CD4-positive, alpha-beta T cell treated with Interferon gamma for 1 hour (primary cell): ENCODE results near the gene TRPT1.
"Not testable (repeated sequence)": the region's sequence is repeated elsewhere in the genome, so short reads cannot be mapped to it uniquely, and the experiment has no call there.

Experiments used
- DNase-seq: peaks from one replicate; pipeline ENCODE4 v3.0.0-alpha.2; 2020

The TRPT1 gene

DNA sequence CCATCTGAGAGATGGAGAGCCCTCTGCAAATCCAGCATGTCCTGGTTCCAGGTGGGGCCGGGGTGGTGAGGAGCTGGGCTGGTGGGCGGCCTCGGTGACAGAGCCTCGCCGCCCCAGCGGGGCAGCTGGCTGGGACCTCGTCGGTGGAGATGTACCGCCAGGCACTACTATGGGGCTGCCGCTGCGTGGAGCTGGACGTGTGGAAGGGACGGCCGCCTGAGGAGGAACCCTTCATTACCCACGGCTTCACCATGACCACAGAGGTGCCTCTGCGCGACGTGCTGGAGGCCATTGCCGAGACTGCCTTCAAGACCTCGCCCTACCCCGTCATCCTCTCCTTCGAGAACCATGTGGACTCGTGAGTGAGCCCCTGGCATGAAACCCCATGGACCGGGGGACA is 32.4 kb upstream of the TRPT1 start:
- no peak for DNase-seq

DNA sequence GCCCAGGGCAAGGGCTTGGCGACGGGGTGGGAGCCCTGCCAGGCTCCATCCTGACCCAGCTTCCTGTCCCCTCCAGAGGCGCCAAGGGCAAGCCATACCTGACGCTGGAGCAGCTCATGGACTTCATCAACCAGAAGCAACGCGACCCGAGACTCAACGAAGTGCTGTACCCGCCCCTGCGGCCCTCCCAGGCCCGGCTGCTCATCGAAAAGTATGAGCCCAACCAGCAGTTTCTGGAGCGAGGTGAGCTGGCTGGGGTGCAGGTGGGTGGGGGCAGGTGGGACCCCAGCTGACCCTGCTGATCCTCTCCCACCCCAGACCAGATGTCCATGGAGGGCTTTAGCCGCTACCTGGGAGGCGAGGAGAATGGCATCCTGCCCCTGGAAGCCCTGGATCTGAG is 30.3 kb upstream of the TRPT1 start:
- DNase-seq, result no peak

DNA sequence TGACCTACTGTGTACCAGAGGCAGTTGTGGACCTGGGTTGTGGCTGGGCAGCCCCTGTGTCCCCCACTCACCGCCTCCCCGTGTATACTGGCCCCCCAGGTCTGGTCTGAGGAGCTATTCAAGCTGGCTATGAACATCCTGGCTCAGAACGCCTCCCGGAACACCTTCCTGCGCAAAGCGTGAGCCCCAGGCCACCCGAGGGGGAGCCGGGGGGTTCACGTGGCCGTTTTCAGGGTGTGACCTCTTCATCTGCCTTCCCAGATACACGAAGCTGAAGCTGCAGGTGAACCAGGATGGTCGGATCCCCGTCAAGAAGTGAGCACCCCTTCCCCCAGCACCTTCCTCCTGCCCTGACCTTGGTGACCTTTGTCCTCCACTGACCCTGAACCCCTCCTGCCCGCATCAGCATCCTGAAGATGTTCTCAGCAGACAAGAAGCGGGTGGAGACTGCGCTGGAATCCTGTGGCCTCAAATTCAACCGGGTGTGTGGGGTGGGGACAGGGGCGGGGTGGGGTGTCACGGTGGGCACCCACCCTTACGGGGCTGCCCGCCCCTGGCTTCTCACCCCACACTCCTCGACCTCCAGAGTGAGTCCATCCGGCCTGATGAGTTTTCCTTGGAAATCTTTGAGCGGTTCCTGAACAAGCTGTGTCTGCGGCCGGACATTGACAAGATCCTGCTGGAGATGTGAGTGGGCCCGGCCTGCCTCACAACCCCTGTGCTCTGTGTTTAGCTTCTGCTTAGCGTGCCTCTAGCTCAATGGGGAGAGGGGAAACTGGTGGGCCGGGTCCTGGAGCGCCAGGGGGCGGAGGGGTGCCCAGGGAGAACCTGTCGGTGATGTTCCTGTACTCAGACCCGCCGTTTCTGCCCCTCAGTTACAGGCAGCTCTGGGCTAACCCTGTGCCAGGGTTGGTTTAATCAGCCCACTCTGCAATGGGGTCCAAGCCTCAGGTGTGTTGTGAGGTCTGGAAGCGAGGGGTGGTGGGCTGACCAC is 29.4 kb upstream of the TRPT1 start:
- no peak for DNase-seq

DNA sequence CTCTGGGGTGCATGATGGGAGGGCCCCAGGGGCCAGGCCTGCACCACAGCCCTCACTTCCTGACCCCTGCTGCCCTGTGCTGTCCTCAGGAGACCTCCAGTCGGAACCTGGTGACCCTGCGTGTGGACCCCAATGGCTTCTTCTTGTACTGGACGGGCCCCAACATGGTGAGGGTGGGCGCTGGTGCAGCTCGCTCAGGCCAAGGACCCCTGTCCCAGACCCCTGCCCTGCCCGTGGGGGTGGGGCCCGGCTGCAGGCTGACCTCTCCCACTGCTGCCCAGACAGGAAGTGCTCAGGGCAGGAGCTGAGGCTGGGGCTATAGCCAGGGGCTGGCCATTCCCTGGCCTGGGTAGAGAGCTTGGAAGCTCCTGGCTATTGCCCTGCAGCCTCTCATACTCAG is 28.3 kb upstream of the TRPT1 start:
- DNase-seq, result no peak

DNA sequence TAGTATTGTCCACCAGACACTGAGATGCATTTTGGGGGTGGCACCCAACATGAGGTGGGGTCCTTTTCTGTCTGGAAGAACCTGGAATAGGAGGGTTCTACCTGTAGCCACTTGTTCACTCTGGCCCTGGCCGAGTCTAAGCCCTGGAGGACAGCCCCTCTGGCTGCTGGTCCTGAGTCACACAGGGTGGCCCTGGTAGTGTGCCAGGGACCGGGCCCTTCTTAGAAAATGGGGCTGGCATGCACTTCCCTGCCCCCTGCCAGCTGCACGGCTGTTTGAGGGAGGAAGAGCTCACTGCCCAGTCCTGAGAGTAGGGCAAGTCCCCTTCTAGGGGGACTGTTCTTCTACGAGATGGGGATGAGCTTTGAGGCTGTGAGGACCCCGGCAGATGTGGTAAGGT is 27.5 kb upstream of the TRPT1 start:
- DNase-seq, result no peak

DNA sequence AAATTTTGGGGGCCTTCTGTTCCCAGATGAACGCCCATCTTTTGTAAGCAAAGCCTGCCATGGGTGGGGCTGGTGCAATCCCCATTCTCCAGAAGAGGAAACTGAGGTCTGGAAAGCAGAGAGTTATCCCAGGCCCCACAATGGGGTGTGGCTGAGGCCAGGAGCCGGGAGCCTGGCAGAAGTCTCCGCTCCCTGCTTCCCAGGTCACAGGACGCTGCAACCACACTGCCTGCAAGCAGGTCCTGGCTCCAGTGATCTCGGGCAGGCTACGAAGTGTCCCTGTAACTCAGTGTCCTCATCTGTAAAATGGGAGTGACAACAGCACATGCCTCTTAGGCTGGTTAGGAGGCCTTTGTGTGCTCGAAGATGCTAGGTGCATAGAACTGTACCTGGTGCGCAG is 27.1 kb upstream of the TRPT1 start:
- DNase-seq, result no peak

DNA sequence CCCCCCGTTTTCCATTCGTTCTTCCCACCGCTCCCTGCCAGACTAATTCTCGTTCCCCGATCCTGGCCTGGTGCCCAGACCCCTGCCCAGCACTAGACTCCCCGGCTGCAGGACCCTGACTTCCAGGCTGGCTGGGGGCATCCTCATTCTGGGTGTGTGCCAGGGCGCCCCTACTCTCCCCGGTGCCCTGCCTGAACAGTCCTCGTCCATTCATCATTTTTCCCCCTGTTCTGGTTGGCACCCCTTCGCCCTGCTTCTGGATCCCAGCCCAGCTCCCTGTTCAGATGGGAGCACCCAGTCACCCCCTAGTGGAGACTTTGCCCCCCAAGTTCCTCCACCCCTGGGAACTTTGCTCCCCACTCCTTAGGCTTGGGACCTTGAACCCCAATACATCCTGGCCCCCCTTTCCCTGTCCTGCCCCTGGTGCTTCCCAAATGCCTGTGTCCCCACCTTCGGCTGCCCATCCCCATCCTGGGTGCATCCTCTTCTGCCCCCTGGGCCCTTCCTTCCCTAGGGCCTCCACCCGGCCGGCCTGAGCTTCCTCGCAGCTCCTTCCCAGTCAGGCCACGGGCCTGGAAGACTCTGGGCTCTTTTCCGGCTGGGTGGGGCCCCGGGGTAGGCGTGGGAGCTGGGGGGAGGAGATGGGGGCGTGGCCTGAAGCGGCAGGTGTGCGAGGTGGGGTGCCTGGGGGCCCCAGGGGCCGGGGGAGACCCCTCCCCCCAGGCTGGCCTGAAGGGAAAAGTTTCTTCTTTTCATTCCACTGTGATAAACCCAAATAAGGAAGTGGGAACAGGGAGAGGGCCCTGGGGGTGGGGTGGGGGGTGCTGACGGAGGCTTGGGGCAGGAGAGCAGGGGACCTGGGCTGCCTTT is 26.3 kb upstream of the TRPT1 start:
- DNase-seq, result no peak

DNA sequence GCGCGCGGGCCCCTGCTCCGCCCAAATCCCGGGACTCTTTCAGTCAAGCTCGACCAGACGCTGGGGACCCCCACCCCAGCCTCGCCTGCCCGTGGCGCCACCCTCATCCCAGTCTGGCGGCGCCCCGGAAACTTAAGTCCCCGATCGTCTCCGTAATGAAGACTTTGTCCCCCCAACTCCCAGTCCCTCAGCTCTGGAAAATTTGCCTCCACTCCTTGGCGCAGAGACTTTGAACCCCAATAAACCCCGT is 25.7 kb upstream of the TRPT1 start:
- DNase-seq, result no peak

DNA sequence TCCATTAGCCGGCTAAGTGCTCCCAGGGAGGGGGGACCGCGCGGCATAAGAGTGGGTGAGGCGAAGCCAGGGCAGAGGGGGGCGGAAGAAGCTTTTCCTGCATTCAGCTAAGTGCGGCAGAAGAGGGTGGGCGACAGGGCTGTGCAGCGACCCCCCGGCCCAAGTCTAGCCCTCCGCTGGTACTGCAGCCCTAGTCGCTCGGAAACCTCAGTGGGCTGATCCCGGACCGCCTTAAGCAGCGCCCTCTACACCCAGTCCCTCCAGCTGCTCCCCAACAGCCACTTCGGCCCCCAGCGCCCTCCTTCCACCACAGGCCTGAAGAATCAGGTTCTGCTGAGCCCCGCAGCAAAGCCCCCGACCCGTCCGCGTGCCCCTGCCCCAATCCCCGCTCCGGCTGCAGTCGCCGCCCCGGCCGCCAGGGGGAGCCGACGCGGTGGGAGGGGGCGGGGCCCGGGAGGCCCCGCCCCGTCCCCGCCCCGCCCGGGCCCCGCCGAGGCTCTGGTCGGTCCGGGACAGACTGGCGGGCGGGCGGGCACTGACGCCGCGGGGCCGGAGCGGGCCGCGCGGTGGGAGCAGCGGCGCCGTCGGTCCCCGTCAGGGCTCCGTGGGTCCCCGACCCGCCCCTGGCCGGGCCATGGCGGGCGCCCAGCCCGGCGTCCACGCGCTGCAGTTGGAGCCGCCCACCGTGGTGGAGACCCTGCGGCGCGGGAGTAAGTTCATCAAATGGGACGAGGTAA is 25.2 kb upstream of the TRPT1 start, which contains the start of gene PLCB3:
TSS of gene PLCB3 (plus strand) at position 515 of the 737 bp plus-strand sequence. CDS start at position 635, 120 bp downstream.
- DNase-seq, result peak; percentile 62

DNA sequence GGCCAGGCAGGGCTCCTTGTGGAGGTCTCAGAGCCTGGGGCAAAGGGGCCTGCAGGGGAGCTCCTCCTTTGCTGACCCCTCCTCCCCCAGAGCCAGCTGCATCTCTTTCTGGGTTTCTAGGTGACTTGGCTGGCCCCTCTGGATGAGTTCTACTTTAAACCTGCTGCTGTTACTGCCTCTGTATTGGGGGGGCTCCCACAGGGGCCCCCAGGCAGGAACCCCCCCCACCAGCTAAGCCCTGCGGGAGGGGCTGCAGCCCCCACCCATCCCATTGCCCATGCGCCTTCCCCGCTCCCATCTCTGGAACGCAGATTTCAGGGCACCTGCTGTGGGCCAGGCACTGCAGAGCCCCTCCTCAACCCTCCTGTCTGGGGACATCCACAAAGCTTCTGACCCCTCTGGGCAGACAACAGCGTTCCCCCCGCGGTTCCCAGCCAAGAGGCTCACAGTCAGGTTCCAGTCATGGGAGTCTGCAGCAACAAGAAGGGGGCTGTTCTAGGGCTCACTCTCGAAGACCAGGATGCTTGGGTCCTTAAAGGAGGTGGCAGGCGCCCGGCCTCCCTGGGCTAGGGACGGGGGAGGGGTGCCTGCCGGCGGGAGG is 24.5 kb upstream of the TRPT1 start:
- DNase-seq, result no peak

DNA sequence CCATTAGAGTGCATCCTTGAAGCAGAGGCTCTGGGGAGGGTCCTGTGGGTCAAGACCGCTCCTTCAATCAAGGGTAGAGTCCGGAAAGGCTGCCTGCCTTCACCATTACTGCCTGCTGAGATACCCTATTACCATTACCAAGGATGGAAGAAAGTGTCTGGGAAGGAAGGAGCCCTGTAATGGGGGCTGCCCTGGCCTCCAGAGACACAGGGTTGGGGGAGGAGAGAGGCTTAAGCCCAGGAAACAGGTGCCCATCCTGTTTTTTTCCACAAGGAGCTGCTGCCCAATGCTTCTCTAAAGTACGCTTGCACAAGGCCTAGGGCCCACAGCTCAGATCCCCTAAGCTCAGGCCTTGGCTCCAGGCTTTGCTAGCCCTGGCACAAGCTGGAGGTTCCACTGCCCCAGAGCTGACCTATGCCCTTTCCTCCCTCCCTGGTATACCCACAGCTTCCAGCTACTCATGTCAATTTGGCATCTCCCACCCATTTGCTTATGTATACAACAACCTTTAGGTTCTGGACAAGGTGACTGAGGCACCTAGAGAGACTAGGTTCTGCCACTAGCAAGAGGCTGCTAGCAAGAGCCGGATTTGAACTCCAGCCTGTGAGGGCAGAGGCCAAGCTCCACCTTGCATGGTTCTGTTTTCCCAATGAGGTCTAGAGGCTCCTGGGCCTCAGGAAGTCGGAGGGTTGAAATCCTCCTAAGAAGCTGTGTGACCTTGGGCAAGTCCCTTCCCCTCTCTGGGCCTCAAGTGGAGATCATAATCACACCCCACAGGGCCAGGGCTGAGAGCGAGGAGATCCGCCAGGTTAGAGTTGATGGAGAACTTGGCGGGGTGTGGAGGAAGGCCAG is 23.8 kb upstream of the TRPT1 start:
- DNase-seq, result no peak

DNA sequence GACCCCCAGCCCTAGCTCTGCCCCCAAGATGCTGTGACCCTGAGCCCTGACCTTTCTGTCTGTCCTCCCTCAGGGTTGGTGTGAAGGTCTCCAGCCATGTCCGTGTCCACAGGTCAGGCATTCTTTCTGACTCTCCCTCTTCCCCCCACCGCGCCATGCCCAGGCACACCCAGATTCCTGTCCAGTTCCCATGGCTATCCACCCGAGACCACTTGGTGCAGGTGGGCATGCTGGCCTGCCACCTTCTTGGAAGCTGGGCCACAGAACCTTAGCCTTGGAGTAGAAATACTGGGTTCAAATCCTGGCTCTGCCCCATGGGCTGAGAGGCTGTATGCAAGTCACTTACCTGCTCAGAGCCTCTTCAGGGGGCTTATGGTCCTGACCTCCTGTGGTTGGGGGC is 23.1 kb upstream of the TRPT1 start:
- no peak for DNase-seq

DNA sequence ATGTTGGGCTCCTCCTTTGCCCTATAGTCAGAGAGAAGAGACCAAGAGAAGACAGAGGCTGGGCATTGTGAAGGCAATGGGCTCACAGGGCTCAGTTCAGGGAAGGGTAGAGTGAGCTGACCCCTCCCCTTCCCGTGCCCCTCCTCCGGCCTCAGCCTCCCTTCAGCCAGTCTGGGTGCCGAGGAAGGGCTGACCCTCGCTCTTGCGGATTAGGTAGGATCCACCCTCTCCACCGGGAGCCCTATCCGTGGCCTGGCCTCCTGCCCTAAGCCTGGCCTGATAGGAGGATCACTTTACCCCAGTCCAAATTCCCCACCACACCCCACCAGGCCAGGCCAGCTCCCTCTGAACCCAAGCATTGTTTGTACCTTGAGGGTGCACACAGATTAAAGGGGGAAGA is 22.6 kb upstream of the TRPT1 start:
- DNase-seq, result no peak

DNA sequence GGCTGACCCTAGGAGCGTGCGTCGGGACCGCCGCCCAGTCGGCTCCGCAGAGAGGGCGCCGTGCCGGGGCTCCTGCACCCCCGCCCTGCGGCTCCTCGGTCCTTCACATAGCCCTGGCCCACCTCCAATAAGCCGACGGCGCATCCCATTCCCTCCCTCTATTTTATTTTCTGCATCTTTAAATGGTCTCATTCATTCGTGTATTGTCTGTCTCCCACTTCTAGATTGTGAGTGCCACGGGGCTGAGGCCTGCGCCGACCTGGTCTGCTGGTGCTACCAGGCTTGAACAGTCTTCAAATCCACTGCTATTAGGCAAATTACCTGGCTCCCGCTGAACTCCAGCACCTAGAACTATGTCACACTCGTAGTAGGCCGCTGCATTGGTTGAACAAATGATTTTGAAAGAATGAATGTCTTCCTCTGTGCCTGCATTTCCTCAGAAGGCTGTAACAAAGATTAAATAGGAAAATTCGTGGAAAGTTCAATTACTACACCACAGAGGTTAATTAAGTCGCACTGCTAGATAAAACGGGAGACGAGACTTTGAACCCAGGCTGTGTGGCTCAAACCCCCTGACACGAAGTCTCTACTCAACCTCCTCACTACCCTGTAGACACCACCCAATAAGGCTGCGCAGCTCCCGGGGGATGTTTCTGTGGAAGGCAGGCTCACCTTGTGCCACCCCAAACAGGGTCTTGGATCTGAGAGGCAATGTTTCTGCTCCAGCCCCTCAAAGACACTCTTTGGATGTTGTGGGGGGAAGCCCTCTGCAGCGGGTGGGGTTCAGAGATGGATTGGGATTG is 21.9 kb upstream of the TRPT1 start:
- DNase-seq, result no peak

DNA sequence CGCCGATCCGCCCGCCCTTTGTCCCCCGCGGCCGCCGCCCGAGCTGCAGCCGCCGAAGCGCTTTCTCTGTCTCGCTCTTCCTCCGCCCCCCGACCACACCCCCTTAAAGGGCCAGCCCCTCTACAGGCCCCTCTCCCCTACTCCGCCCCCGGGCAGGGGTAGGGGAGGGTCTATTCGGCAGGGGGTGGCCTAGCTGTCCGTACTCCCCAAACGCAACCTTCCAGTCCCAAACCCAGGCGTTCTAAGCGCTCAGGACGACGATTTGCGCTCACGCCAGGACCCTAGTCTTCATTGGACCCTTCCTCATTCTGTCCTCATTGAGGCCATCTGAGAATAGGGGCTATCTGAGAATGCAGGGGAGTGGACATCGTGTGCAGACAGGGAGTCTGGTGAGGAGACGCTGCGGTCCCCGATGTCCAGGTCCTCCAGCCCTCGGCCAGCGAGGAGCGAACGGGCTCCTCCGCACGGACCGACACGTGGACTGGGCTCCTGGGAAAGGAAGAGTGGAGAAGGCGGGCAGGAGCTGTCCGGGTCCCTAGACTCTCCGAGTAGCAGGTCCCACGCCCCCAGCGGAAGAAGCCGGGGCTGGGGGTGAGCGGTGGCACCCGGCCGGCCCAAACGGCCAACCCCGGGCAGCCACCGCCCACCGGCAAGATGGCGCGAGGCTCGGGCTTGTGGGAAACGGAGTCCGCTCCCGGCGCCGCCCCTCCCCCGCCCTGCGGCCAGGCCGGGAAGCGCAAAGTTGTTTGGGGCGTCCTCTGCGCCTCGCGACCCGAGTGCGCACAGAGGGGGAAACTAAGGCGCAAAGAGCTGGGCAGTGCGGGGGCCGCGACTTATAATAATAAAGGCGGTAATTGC is 21.1 kb upstream of the TRPT1 start, which contains the start of gene PPP1R14B:
TSS of gene PPP1R14B (minus strand) at position 73 of the 858 bp plus-strand sequence. CDS start 270 bp downstream, outside the sequence.
- DNase-seq, result peak; percentile 78

DNA sequence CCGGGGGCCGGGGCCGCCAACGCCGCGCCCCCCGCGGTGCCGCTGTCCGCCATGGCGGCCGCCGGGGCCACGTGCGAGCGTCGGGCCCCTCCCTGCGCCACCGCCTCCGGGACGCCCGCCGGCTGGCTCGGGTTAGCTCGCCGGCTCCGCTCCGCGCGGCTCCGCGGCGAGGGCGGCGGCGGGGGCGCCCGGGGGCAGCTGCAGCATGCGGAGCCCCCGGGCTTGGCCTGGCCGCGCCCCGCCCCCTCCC is 20.6 kb upstream of the TRPT1 start:
- not testable (repeated sequence) for DNase-seq

DNA sequence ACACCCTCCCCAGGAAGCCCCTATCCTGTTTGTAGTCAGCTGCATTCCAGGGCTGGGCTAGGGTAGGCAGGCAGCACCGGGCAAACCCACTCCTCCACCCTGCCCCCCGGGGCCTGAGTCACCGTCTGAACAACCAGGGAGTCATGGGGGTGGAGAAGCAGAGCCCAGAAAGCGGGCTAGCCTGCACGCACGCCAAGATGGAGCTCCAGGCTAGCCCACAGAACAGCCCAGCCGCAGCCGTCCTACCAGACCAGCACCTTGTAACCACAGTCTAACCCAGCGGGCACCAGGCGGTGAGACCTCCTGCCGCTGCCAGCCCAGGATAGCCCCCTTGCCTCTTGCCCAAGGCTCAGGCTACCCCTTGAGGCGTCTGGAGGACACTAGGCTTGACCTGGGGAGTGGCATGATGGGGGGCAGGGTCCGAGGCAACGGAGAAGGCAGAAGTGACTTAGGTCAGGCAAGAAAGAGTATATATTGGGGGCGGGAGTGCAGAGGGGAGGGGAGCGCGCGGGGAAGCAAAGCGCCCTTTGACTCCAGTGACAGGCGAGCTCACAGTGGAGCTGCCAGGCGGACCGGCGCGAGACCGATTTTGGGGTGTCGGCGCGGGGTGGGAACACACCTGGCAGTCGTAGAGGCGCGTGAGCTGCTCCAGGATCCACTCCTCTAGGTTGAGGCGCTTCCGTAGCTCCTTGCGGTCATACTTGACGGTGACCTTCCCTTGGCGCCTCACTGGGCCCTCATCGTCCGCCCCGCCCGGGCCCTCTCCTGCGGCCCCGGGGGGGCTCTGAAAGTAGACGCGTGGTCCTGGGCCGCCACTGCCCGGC is 20.0 kb upstream of the TRPT1 start:
- peak; percentile 73 for DNase-seq

DNA sequence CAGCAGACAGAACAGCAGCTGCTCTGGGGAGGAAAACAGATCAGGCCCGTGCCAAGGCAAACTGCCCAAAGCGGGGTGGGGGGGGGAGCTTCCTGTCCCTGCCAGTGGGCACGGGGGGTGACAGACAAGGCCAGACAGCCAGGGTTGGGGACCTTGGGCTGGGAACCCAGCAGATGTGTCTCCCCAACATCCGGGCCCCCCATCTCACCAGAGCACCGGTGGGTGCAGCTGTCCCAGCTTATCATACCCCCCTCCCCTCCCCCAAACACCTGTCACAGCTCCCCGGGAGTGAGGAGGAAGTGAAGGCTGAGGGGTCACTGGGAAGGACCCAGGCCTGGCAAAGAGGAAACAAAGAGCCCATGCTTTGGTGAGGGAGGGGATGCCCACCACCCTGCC is 19.4 kb upstream of the TRPT1 start:
- DNase-seq, result peak; percentile 60

DNA sequence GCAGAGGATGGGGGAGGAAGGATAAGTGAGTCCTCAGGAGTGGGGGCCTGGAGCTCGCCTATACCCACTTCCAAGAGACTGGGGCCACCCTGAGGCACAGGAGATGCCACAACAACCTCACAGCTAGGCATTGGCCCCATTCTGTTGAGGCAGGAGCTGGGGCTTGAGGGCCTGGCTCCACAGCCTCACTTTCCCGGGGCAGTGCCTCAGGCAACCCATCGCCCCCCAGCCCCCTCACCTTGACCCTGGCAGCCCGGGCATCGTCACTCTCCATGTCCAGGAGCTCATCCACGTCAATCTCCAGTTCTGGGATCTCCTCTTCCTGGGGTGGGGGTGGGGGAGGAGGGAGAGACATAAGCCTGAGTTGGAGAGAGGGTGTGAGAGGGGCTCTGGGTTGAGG is 19.0 kb upstream of the TRPT1 start:
- no peak for DNase-seq
